GM21390 (cell line): ENCODE data around the gene TJP2.
A peak's percentile ranks its signal among the peaks of the same experiment; 100 is the strongest.

Experiments used
- ATAC-seq: cut with Tn5 transposase; IDR thresholded peaks from one replicate; pipeline ENCODE4 v1.9.1; 2021; ENCODE audit not compliant: unreplicated experiment

Gene TJP2

DNA sequence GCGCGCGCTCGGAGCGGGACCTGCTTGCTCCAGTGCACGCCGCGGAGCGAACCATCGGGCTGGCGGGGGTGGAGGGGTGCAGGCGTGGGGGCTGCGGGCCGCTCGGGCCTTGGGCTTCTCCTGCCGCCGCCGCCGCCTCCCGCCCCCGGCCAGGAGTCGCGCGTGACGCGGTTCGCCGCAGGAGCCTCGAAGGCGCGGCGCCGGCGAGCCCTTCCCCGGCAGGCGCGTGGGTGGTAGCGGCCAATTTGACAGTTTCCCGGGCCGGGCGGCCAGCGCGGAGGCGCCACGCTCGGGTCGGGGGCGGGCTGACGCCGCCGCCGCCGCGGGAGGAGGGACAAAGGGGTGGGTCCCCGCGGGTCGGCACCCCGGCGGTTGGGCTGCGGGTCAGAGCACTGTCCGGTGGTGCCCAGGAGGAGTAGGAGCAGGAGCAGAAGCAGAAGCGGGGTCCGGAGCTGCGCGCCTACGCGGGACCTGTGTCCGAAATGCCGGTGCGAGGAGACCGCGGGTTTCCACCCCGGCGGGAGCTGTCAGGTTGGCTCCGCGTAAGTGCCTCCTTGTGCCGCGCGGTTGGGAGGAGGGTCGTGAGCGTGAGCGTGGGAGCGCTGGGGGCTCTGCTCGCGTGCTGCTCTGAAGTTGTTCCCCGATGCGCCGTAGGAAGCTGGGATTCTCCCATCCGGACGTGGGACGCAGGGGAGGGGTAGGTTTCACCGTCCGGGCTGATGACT, at the start of gene TJP2:
Gene TJP2, plus strand, starts transcription at position 387 of the 725 bp plus-strand sequence. Its CDS starts 96 bp downstream, at position 483.
- ATAC-seq, result peak; percentile 41

DNA sequence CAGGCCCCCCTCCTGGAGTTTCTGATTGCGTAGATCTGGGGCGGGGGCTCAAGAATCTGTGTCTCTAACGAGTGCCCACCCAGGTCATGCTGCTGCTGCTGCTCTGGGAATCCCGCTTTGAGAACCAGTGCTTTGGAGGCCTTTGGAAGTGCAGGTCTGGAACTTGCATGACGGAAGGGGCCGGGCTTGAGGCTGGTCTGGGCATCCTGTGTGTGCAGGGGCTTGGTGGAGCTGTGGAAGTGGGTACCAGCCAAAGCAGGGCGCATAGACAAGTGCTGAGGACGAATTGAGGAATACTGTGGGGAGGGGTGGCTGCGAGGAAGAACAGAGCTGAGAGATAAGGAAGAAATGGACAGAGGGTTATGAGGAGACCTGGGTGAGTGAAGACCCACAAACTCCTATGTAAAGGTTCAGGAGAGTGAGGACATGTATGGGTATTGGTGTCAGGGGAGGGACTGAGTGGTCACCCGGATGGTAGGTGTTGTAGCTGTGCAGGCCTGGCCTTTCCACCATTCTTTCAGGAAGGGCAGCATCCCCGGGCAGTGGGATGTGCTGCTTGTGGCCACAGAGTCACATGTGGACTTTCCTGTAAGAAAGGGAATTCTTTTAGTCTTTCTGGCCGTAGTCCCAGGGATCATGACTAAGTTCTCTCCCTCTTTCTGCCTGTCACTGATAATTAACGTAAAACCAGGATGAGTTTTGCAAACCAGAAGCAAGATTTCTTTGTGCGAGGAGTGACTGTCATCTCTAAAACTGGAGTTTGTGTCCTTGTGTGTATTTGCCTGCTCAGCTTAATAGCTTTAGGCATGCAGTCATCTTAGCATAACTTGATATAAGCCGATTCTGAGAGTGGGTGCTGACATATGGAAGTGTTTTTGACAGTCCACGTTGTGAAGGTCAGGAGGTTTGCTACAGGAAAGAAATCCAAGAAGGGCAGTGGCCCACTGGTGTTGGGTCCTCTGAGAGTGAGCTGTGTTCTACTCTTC, 43.3 kb upstream of the TJP2 start:
- no peak for ATAC-seq

GRCh38 chr9:69131682-69132081, 42.4 kb upstream of the TJP2 start:
- no peak for ATAC-seq

DNA sequence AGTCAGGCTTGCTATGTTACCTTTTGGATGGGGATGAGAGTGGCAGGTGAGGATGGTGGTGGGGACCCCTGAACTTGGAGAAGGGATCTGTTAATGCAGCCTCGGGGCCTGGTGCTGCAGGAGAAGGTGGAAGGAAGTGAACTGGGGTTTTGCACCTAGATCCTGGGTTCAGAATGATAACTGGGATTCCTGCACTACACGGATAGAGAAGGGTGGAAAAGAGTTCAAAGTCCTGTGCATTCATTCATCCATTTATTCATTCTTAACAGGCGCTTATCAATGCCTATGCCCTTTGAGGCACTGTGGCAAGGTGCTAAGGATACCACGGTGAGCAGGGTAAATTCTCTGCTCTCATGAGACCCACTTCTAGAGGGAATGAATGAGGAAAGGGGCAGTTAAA, 41.7 kb upstream of the TJP2 start:
- no peak for ATAC-seq

- ATAC-seq, result no peak
Observed at GRCh38 chr9:69134412-69134811, 39.7 kb upstream of the TJP2 start.

DNA sequence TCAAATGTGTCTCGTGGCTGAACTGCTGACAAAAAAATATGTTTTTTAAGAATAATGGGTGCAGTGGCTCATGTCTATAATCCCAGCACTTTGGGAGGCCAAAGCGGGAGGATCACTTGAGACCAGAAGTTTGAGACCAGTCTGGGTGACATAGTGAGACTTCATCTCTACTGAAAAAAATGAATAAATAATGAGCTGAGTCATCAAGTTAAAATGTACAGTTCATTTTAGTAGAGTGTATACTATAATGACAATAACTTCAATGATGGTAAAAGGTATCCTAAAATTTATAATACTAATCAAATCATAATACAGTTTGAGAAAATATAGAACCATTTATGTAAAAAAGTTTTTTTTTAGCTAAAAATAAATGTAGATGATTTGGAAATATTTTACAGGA, 37.9 kb upstream of the TJP2 start:
- no peak for ATAC-seq

GRCh38 chr9:69136779-69137178, 37.3 kb upstream of the TJP2 start:
- no peak for ATAC-seq

DNA sequence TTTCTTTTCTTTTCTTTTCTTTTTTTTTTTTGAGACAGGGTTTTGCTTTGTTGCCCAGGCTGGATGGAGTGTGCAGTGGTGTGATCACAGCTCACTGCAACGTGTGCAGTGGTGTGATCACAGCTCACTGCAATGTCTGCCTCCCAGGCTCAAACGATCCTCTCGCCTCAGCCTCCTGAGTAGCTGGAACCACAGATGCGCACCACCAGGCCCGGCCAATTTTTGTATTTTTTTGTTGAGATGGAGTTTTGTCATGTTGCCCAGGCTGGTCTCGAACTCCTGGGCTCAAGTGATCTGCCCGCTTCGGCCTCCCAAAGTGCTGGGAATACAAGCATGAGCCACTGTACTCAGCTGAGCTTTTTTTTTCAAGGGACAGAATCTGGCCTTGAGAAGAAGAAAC, 36.8 kb upstream of the TJP2 start:
- no peak for ATAC-seq

- ATAC-seq, result no peak
Observed at GRCh38 chr9:69139596-69139995, 34.5 kb upstream of the TJP2 start.

- ATAC-seq, result no peak
Observed at GRCh38 chr9:69140123-69140735, 33.8 kb upstream of the TJP2 start.

DNA sequence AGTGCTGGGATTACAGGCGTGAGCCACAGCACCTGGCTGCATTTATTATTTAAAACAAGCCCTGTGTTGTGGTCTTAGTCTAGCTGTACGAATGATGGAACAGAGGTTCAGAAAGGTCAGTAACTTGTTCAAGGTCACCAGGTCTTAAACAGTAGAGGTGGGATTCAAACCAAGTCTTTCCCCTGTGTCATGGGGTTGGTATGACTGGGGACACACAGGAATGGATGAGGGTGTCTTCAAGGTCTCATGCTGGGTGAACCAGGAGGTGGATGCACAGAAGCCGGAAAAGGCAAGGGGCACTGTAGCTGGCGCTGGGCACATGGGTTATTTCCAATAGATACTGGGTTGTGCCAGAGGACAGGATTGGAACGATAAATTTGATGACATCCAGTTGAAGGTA, 32.2 kb upstream of the TJP2 start:
- ATAC-seq, result no peak

DNA sequence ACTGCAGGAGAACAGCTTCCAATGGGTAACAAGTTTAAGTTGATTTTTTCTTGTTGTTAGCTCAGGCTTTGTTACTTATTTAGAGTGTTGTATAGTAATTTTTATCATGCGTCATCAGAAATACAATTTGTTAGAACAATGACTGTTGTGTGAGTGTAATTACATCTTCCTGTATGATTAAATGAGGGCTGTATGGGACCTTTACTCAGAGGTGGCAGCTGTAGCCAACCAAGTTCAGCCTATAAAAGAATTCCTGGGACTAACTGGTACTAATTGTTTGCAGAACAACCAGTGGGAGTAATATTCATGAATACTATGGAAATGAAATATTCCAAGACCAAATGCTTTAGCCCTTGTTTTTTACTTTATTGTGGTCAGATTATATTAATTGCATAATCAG, 30.8 kb upstream of the TJP2 start:
- ATAC-seq, result no peak

DNA sequence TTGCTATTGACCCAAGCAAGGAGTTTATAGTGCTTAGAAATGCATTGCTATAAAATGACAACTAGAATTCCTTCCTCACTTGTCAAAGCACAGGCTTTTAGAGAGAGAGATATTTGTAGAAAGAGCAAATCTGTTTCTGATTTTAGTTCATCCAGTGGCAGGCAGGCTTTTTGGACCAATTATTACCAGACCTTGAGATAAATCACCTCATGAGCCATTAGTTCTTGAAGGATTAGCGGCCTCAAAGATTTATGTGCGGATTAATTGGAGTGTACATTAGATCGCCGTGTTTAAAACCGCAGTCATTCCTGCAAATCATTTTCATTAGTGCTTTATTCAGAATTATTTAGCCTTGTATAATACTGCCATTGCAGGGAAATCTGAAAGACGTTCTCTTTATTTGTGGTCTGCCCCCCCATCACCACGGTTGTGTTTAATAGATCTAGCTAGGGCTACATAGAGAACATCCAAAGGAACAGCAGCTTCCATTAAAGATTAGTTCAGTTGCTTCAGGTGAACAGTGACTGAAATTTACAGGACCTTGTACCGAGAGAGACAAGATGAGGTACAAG, 28.8 kb upstream of the TJP2 start:
- no peak for ATAC-seq

GRCh38 chr9:69147041-69147834, 26.8 kb upstream of the TJP2 start:
- no peak for ATAC-seq

DNA sequence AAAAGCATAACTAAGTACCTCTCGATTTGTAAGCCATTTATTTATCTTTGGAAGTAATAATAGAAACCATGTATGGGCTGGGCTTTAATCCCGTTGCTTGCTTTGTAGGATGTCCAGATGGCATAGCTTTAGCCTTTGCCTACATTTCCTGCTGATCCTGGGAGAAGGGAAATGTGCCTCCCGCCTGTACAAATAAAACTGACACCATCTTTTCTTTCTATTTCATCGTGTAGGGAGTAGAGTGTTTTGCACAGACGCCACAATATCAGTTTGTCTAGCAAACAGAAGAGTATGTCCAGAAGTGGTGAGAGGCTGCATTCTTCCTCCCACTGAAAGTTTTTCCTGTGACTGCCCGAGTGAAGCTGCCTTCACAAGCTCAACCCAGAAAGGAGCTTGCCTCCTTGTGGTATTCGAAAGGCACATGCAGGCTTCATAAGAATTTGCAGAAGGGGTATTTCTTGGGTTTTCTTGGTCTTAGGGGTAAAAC, 24.7 kb upstream of the TJP2 start:
- ATAC-seq, result no peak

DNA sequence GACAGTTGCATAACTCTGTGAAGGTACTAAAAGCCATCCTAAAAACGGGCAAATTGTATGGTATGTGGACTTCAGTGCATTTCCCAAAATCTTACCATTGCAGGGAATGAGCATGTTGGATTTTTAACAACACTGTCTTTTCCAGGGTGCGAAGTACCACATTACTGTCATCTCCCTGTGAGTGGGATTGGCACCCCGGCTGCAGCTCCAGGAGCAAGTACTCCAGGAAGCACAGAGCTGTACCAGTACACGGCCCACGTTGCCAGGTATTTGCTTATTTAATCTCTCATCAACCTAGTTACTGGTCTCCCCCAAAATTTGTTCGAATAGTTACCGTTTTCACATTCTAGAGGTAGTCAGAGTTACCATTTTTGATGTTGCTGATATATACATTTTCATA, 22.6 kb upstream of the TJP2 start:
- ATAC-seq, result no peak

GRCh38 chr9:69153707-69154521, 20.2 kb upstream of the TJP2 start:
- ATAC-seq, result no peak

DNA sequence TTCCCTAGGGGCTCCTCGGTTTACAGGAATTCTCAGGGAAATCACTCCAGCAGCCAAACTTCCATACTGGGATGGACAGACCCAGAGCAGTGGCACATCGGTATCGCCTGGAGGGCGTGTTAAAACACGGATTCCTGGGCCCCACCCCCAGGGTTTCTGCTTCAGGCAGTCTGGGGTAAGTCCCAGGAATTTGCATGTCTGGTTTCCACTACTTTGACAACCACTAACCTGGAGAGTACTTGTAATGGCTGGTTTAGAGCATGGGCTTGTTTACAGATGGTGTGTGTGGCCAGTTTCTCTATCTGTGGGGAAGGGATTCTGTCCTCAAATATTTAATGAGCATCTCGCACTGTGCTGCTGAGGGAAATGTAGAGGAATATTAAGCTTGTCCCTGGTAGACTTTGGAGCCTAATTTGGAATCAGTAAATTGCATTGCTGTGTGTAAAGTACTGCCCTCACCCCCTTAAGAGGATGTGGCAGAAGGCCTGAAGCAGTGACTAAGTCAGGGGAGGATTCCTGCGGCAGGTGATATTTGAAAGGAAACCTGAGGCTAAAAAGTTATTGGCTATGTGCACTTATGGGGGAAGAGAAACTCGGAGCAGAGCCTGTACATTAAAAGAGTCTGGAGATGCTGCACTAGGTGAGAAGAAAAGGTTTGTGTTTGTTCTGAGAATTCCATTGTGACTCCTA, 18.6 kb upstream of the TJP2 start:
- ATAC-seq, result peak; percentile 98
